Measurements from ENCODE around the gene ALS2CL.
"Not testable (repeated sequence)": the region's sequence is repeated elsewhere in the genome, so short reads cannot be mapped to it uniquely, and the experiment has no call there.

Gene ALS2CL

GRCh38 chr3:46704346-46704745 lies 10.9 kb upstream of the ALS2CL start:
- DNase-seq (ENCODE audit: low spot score) = not testable (repeated sequence)

GRCh38 chr3:46703013-46703520 lies 9.6 kb upstream of the ALS2CL start:
- no peak for DNase-seq (ENCODE audit: low spot score)

- DNase-seq (ENCODE audit: low spot score) = no peak
Measured at GRCh38 chr3:46702246-46703012, 8.9 kb upstream of the ALS2CL start.

GRCh38 chr3:46701181-46701939 lies 7.9 kb upstream of the ALS2CL start, which contains the start of gene TMIE:
TSS of gene TMIE (plus strand) at chr3:46701392. CDS start at chr3:46701488, 96 bp downstream.
- DNase-seq (ENCODE audit: low spot score) = no peak

- DNase-seq (ENCODE audit: low spot score) = no peak
Measured at GRCh38 chr3:46700772-46701171, 7.3 kb upstream of the ALS2CL start.

GRCh38 chr3:46699676-46700523 lies 6.4 kb upstream of the ALS2CL start:
- no peak for DNase-seq (ENCODE audit: low spot score)

GRCh38 chr3:46695962-46696894 lies 2.7 kb upstream of the ALS2CL start:
- no peak for DNase-seq (ENCODE audit: low spot score)

GRCh38 chr3:46695177-46695961 lies 1.9 kb upstream of the ALS2CL start:
- peak; percentile 49 for DNase-seq (ENCODE audit: low spot score)

- DNase-seq (ENCODE audit: low spot score) = no peak
Measured at GRCh38 chr3:46694520-46694919, 1.0 kb upstream of the ALS2CL start.

- DNase-seq (ENCODE audit: low spot score) = peak; percentile 48
Measured at GRCh38 chr3:46693892-46694226, 380 bp upstream of the ALS2CL start.

GRCh38 chr3:46692566-46692990 lies 901 bp downstream of the ALS2CL start:
- peak; percentile 2 for DNase-seq (ENCODE audit: low spot score)

GRCh38 chr3:46690798-46691197 lies 2.7 kb downstream of the ALS2CL start:
- DNase-seq (ENCODE audit: low spot score) = no peak

GRCh38 chr3:46685446-46685845 lies 8.0 kb downstream of the ALS2CL start:
- DNase-seq (ENCODE audit: low spot score) = no peak

- DNase-seq (ENCODE audit: low spot score) = no peak
Measured at GRCh38 chr3:46684891-46685290, 8.6 kb downstream of the ALS2CL start.

- DNase-seq (ENCODE audit: low spot score) = no peak
Measured at GRCh38 chr3:46682974-46683373, 10.5 kb downstream of the ALS2CL start.

GRCh38 chr3:46681856-46682540 lies 11.5 kb downstream of the ALS2CL start:
- DNase-seq (ENCODE audit: low spot score) = no peak

GRCh38 chr3:46681387-46681786 lies 12.1 kb downstream of the ALS2CL start:
- no peak for DNase-seq (ENCODE audit: low spot score)

- DNase-seq (ENCODE audit: low spot score) = no peak
Measured at GRCh38 chr3:46680298-46680826, 13.1 kb downstream of the ALS2CL start.

GRCh38 chr3:46679681-46680080 lies 13.8 kb downstream of the ALS2CL start:
- DNase-seq (ENCODE audit: low spot score) = no peak

Measured in CD4-positive, alpha-beta T cell treated with Interleukin-15 for 4 hours (primary cell).